Neuron (in vitro differentiated cells): ENCODE results near the gene SNED1.

ENCODE experiments used
- H2AFZ ChIP-seq: one replicate; pipeline ENCODE4 v1.6.1; 2013; ENCODE audit warnings: low read depth, mild to moderate bottlenecking, inconsistent platforms, low read length, moderate library complexity
- H3K27me3 ChIP-seq: one replicate; pipeline ENCODE4 v1.6.1; 2013; ENCODE audit warnings: low read length; ENCODE audit not compliant: insufficient read depth
- H3K36me3 ChIP-seq: one replicate; pipeline ENCODE4 v1.6.1; 2013; ENCODE audit warnings: low read length; ENCODE audit not compliant: insufficient read depth
- H3K4me1 ChIP-seq: one replicate; pipeline ENCODE4 v1.6.1; 2013; ENCODE audit warnings: low read length; ENCODE audit not compliant: insufficient read depth
- H3K4me3 ChIP-seq: 2 replicates; pipeline ENCODE4 v1.5.1; 2013; ENCODE audit warnings: mild to moderate bottlenecking, low read length, moderate library complexity
- H3K9me3 ChIP-seq: one replicate; pipeline ENCODE4 v1.6.1; 2013; ENCODE audit warnings: low read length

Gene SNED1

GRCh38 chr2:241069821-241070281 lies 71.4 kb downstream of the SNED1 start:
- Histone ChIP-seq H3K4me3 (no peak overlapping the region), H2AFZ (no peak overlapping the region), H3K27me3 (peaks cover 34% of the 10 kb centered on the region), H3K36me3 (peaks cover 2% of the 10 kb centered on the region), H3K9me3 (no peaks in the 10 kb centered on the region), H3K4me1 (no peaks in the 10 kb centered on the region)

GRCh38 chr2:241070361-241070760 lies 71.9 kb downstream of the SNED1 start:
- no peak overlapping the region for H3K4me3 ChIP-seq
- H2AFZ ChIP-seq: no peak overlapping the region
- no peaks in the 10 kb centered on the region for H3K4me1 ChIP-seq
- H3K36me3 ChIP-seq: peaks cover 7% of the 10 kb centered on the region
- peaks cover 28% of the 10 kb centered on the region for H3K27me3 ChIP-seq
- no peaks in the 10 kb centered on the region for H3K9me3 ChIP-seq

GRCh38 chr2:241070811-241071676 lies 72.6 kb downstream of the SNED1 start:
- no peak overlapping the region for H3K4me3 ChIP-seq
- H2AFZ ChIP-seq: no peak overlapping the region
- H3K27me3 ChIP-seq: peaks cover 26% of the 10 kb centered on the region
- H3K4me1 ChIP-seq: no peaks in the 10 kb centered on the region
- peaks cover 7% of the 10 kb centered on the region for H3K36me3 ChIP-seq
- H3K9me3 ChIP-seq: no peaks in the 10 kb centered on the region

GRCh38 chr2:241071677-241072111 lies 73.3 kb downstream of the SNED1 start:
- H3K4me3 ChIP-seq: no peak overlapping the region
- peaks cover 19% of the 10 kb centered on the region for H3K27me3 ChIP-seq
- H3K36me3 ChIP-seq: peaks cover 7% of the 10 kb centered on the region
- H3K4me1 ChIP-seq: no peaks in the 10 kb centered on the region
- no peaks in the 10 kb centered on the region for H3K9me3 ChIP-seq
- H2AFZ ChIP-seq: no peak overlapping the region

GRCh38 chr2:241072151-241072550 lies 73.7 kb downstream of the SNED1 start:
- Histone ChIP-seq H3K27me3 (peaks cover 15% of the 10 kb centered on the region), H3K36me3 (peaks cover 7% of the 10 kb centered on the region)

GRCh38 chr2:241072553-241073165 lies 74.2 kb downstream of the SNED1 start:
- Histone ChIP-seq H3K9me3 (no peaks in the 10 kb centered on the region), H3K4me1 (no peaks in the 10 kb centered on the region), H2AFZ (no peak overlapping the region), H3K27me3 (peaks cover 11% of the 10 kb centered on the region), H3K4me3 (no peak overlapping the region), H3K36me3 (peaks cover 7% of the 10 kb centered on the region)

More at GRCh38 chr2:241072151-241072550, 73.7 kb downstream of the SNED1 start:
- Histone ChIP-seq H3K4me3 (no peak overlapping the region), H3K9me3 (no peaks in the 10 kb centered on the region), H3K4me1 (no peaks in the 10 kb centered on the region), H2AFZ (no peak overlapping the region)

- Histone ChIP-seq H2AFZ (no peak overlapping the region), H3K9me3 (no peaks in the 10 kb centered on the region), H3K36me3 (peaks cover 7% of the 10 kb centered on the region), H3K27me3 (peaks cover 8% of the 10 kb centered on the region), H3K4me3 (no peak overlapping the region), H3K4me1 (no peaks in the 10 kb centered on the region)
Measured at GRCh38 chr2:241073166-241074064, 75.0 kb downstream of the SNED1 start.

- H2AFZ ChIP-seq: no peak overlapping the region
- no peaks in the 10 kb centered on the region for H3K9me3 ChIP-seq
- no peaks in the 10 kb centered on the region for H3K4me1 ChIP-seq
- H3K36me3 ChIP-seq: peaks cover 7% of the 10 kb centered on the region
- H3K27me3 ChIP-seq: peaks cover 3% of the 10 kb centered on the region
- H3K4me3 ChIP-seq: no peak overlapping the region
Measured at GRCh38 chr2:241074065-241074818, 75.8 kb downstream of the SNED1 start.

GRCh38 chr2:241074901-241075540 lies 76.6 kb downstream of the SNED1 start:
- no peaks in the 10 kb centered on the region for H3K4me1 ChIP-seq

GRCh38 chr2:241080405-241081189 lies 82.2 kb downstream of the SNED1 start:
- H3K36me3 ChIP-seq: no peaks in the 10 kb centered on the region
- no peak overlapping the region for H2AFZ ChIP-seq
- no peak overlapping the region for H3K4me3 ChIP-seq
- peaks cover 2% of the 10 kb centered on the region for H3K9me3 ChIP-seq
- H3K27me3 ChIP-seq: no peaks in the 10 kb centered on the region
- H3K4me1 ChIP-seq: no peaks in the 10 kb centered on the region

More at GRCh38 chr2:241074901-241075540, 76.6 kb downstream of the SNED1 start:
- Histone ChIP-seq H3K36me3 (peaks cover 7% of the 10 kb centered on the region), H3K9me3 (no peaks in the 10 kb centered on the region), H3K27me3 (no peaks in the 10 kb centered on the region), H2AFZ (no peak overlapping the region), H3K4me3 (no peak overlapping the region)

GRCh38 chr2:241081190-241081642 lies 82.8 kb downstream of the SNED1 start:
- no peak overlapping the region for H3K4me3 ChIP-seq
- peaks cover under 1% of the 10 kb centered on the region for H3K36me3 ChIP-seq
- H3K4me1 ChIP-seq: no peaks in the 10 kb centered on the region

More at GRCh38 chr2:241081190-241081642, 82.8 kb downstream of the SNED1 start:
- Histone ChIP-seq H3K27me3 (no peaks in the 10 kb centered on the region), H3K9me3 (peaks cover 3% of the 10 kb centered on the region), H2AFZ (no peak overlapping the region)
